Ovary (tissue), 9 donors: ENCODE data around the gene ADGRB3. TPM values are rescaled to one million over a fixed set of nuclear protein-coding genes. Genes with fewer than 3 reads are reported as not detected.

Source experiments
- DNase-seq, 5 donors: peaks; one replicate each; pipeline ENCODE4 v3.0.0-alpha.2; 2019 to 2020
- H3K27ac ChIP-seq, 2 donors: fragments of 200-600 bp; one replicate each; pipeline versions ENCODE4 v1.5.1 to v1.8.0; 2019 to 2022
- H3K27me3 ChIP-seq: fragments of 200-600 bp; one replicate; pipeline ENCODE4 v1.8.0; 2022
- H3K36me3 ChIP-seq: fragments of 200-600 bp; sonication (generic); one replicate; pipeline ENCODE4 v1.5.1; 2019
- H3K4me1 ChIP-seq: one replicate; pipeline ENCODE4 v1.8.1; 2013; ENCODE audit warnings: mild to moderate bottlenecking, moderate library complexity; ENCODE audit not compliant: insufficient read depth
- H3K4me3 ChIP-seq: fragments of 200-600 bp; sonication (generic); one replicate; pipeline ENCODE4 v1.5.1; 2017
- H3K9me3 ChIP-seq, 2 donors: fragments of 200-600 bp in 1 of 2; sonication (generic) in 1 of 2; one replicate each; pipeline versions ENCODE4 v1.5.1 to v1.8.1; 2013 to 2019; ENCODE audit warnings: mild to moderate bottlenecking in 1 of 2, moderate library complexity in 1 of 2
- EP300 ChIP-seq: sonication (generic); formaldehyde crosslinking; IDR thresholded peaks from one replicate; pipeline ENCODE4 v1.6.1; 2017; ENCODE audit warnings: antibody characterized with exemption
- POLR2A ChIP-seq: fragments of 450-650 bp; IDR thresholded peaks from one replicate; pipeline ENCODE4 v1.6.1; 2017; ENCODE audit warnings: antibody characterized with exemption, mild to moderate bottlenecking, moderate library complexity
- WGBS, 3 donors: extraction: QIAGEN DNeasy Blood & Tissue Kit in 1 of 3; methylation state at CpG; one replicate each; pipeline versions ENCODE4 v1.1.5 to v1.1.7; 2013 to 2017; 5-methylcytosine and 5-hydroxymethylcytosine counted together
- intact Hi-C, 4 donors: fragments of 100-400 bp; cut with DNase I; formaldehyde crosslinking; loops; one replicate each; pipeline versions ENCODE4 v1.11.0 to v1.15.1; 2022 to 2023
- polyA plus RNA-seq, 2 donors: library from polyadenylated mRNA; stranded (reverse); fragments of 200-250 nt in 1 of 2; fragments of 350-450 nt in 1 of 2; fragmentation: Illumina TruSeq in 1 of 2; extraction: RNeasy Lipid Tissue Mini Kit (QIAGEN cat#74804) in 1 of 2; gene quantifications; one replicate each; pipeline ENCODE4 v1.2.3, GENCODE V29; 2013 to 2014
- total RNA-seq, 7 donors: library from RNA; depleted of rRNA in 2 of 7; stranded (reverse); fragments of >200 nt in 2 of 7; fragmentation: NEBNext Ultra II Directional in 3 of 7; extraction: Animal tissue kit (Norgen Biotek cat#: 25700) in 3 of 7; gene quantifications; one replicate each; pipeline versions ENCODE4 v1.1.0 to v1.2.4, GENCODE V29; 2016 to 2023
- TF ChIP-seq, protein P1 (sequence below), 3 donors: fragments of 450-650 bp in 2 of 3; fragments of 200-600 bp in 1 of 3; IDR thresholded peaks; one replicate each; pipeline versions ENCODE4 v1.5.1 to v1.8.0; 2016 to 2022; ENCODE audit warnings: antibody characterized with exemption in 3 of 3, mild to moderate bottlenecking in 1 of 3
- donor health status: DM: no; HTN: no; CAD: no; lungs with moderate emphysema.
- donor health status: DM: no; HTN: no; CAD: no.
- donor health status: Bipolar disorder and iron deficiency.
- donor health status: DM: yes; HTN: yes; CAD: no.
- donor health status: DM: no; HTN: no; CAD: no.
- donor health status: DM: yes; HTN: yes; CAD: no.

ADGRB3 gene
- total and polyA plus RNA-seq, 9 donors, result 0.28 to 3.0 (median 1.4) TPM

DNA sequence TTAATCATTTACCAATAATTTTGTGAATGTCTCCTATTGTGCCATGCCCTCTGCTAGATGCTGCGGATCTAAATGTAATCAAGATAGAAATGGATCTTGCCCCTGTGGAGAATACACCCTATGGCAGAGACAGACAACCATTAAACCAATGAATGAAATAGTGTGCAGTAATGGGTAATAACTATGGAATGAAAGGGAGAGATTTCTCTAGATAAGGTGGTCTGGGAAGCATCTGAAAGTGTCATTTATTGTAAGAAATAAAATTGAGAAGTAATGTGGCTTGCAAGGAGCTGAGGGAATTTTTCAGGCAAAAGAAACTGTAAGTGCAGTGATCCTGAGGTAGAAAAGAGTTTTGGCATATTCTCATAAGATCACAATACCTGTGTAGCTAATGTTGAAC, 731.7 kb downstream of the ADGRB3 start:
- no peaks in the 10 kb centered on the region for H3K36me3 ChIP-seq
- H3K27ac ChIP-seq, result no peak overlapping the region
- H3K27me3 ChIP-seq, result no peaks in the 10 kb centered on the region
- H3K4me3 ChIP-seq, result no peak overlapping the region
- H3K4me1 ChIP-seq, result no peaks in the 10 kb centered on the region
- WGBS, 3 donors, result 88 to 95% (median 91%) methylated on average over 1 of the region's 1 CpG
- TF ChIP-seq POLR2A (no peak), EP300 (no peak)
- TF ChIP-seq, protein P1, sequence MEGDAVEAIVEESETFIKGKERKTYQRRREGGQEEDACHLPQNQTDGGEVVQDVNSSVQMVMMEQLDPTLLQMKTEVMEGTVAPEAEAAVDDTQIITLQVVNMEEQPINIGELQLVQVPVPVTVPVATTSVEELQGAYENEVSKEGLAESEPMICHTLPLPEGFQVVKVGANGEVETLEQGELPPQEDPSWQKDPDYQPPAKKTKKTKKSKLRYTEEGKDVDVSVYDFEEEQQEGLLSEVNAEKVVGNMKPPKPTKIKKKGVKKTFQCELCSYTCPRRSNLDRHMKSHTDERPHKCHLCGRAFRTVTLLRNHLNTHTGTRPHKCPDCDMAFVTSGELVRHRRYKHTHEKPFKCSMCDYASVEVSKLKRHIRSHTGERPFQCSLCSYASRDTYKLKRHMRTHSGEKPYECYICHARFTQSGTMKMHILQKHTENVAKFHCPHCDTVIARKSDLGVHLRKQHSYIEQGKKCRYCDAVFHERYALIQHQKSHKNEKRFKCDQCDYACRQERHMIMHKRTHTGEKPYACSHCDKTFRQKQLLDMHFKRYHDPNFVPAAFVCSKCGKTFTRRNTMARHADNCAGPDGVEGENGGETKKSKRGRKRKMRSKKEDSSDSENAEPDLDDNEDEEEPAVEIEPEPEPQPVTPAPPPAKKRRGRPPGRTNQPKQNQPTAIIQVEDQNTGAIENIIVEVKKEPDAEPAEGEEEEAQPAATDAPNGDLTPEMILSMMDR (IDR thresholded peaks at IDR 0.05), result no peak
- H3K9me3 ChIP-seq, result no peaks in the 10 kb centered on the region
- DNase-seq, result no peak
- intact Hi-C loops, result no loop called here

GRCh38 chr6:69368613-69369012, 733.5 kb downstream of the ADGRB3 start:
- no peaks in the 10 kb centered on the region for H3K36me3 ChIP-seq
- 83 to 92% (median 86%) methylated on average over 1 of the region's 1 CpG for WGBS, 3 donors
- no peaks in the 10 kb centered on the region for H3K4me1 ChIP-seq
- H3K4me3 ChIP-seq, result no peak overlapping the region
- no peaks in the 10 kb centered on the region for H3K27me3 ChIP-seq
- H3K27ac ChIP-seq, result no peak overlapping the region
- no peaks in the 10 kb centered on the region for H3K9me3 ChIP-seq
- no peak for DNase-seq
- TF ChIP-seq EP300, result no peak
- no peak for TF ChIP-seq POLR2A
- intact Hi-C loops, result no loop called here

DNA sequence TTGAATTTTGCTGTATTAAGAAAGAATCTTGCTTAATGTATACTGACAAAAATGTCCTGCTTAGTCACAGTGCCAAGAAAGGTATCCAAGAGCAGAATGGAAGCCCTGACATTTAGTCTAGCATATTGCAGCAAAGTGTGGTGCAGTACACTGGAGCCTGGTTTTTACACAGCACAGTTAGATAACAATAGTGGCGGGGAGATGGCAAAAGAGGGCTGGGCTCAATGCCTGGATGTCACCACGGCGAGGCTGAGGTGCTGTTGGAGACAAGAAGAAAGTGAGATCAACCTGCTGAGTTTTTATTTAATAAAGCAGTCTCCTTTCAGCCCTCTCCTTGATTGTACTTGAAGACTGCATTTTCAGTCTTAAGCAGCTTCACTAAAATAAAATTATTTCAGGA, 735.7 kb downstream of the ADGRB3 start:
- intact Hi-C loops, result loop anchor here in 1 of 4 donors (10.0 kb wide), 1 partner anchor 526 kb away; no protein-coding TSS in a partner anchor
- WGBS, 3 donors, result 79 to 89% (median 82%) methylated on average over 3 of the region's 3 CpGs

DNA sequence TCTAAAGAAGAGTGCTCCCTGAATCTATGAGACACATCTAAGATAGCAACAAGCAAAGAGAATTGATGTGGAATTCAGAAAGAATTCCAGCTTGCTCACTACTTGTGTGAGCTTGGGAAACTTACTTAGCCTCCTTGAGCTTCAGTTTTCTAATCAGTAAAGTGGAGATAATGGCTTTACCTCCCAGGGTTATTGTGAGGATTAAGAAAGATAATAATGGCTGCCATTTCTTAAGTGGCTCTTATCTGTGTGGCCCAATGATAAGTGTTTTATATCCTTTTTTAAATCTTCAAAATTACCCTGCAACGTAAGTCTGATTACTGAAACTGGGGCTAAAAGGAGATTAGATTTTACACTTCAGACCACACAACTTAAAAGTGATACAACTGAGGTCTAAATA, 743.2 kb downstream of the ADGRB3 start:
- no peak overlapping the region for H3K4me3 ChIP-seq
- no peaks in the 10 kb centered on the region for H3K36me3 ChIP-seq
- DNase-seq, result no peak
- WGBS, 3 donors, result 76 to 88% (median 81%) methylated on average over 1 of the region's 1 CpG
- TF ChIP-seq POLR2A (no peak), EP300 (no peak)
- TF ChIP-seq, protein P1 (IDR thresholded peaks at IDR 0.05), result no peak
- no peaks in the 10 kb centered on the region for H3K9me3 ChIP-seq
- no peaks in the 10 kb centered on the region for H3K27me3 ChIP-seq
- H3K4me1 ChIP-seq, result no peaks in the 10 kb centered on the region
- H3K27ac ChIP-seq, result no peak overlapping the region
- intact Hi-C loops, result loop anchor here in 1 of 4 donors (10.0 kb wide), 1 partner anchor 534 kb away; no protein-coding TSS in a partner anchor

More for the DNA sequence above, 735.7 kb downstream of the ADGRB3 start:
- no peak for DNase-seq
- Histone ChIP-seq H3K9me3 (no peaks in the 10 kb centered on the region), H3K27ac (no peak overlapping the region), H3K27me3 (no peaks in the 10 kb centered on the region), H3K36me3 (no peaks in the 10 kb centered on the region), H3K4me3 (no peak overlapping the region), H3K4me1 (no peaks in the 10 kb centered on the region)
- TF ChIP-seq, protein P1 (IDR thresholded peaks at IDR 0.05), result no peak
- TF ChIP-seq POLR2A, result no peak
- no peak for TF ChIP-seq EP300

DNA sequence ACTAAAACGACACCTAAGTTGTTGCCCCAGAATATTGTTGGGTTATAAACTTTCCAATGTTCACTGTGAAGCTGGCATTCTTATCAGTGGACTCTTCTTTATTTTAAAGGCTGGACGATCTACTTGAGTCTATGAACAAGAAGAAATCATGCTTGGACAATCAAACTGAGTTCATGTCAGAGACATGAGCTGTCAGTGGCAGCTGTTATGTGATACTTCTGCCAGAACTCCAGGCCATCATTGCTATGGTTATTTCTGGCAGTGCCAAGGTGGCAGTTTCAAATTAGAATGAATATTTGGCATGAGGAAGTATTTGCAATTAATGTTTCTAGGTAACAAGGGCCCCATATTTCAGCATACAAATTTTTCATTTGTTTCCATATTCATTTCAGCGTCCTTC, 744.4 kb downstream of the ADGRB3 start:
- no peak for DNase-seq
- Histone ChIP-seq H3K36me3 (no peaks in the 10 kb centered on the region), H3K4me3 (no peak overlapping the region), H3K4me1 (no peaks in the 10 kb centered on the region), H3K27ac (no peak overlapping the region), H3K9me3 (no peaks in the 10 kb centered on the region), H3K27me3 (no peaks in the 10 kb centered on the region)
- WGBS, 3 donors, result 87 to 89% (median 87%) methylated on average over 3 of the region's 3 CpGs
- TF ChIP-seq EP300 (no peak), POLR2A (no peak)
- TF ChIP-seq, protein P1 (IDR thresholded peaks at IDR 0.05), result no peak
- intact Hi-C loops, result loop anchor here in 1 of 4 donors (10.0 kb wide), 1 partner anchor 535 kb away; no protein-coding TSS in a partner anchor
